Right renal pelvis (tissue), 4 donors: ENCODE measurements around the gene ADCY1. TPM values are rescaled to one million over a fixed set of nuclear protein-coding genes. Genes with fewer than 3 reads are reported as not detected.
"Not testable (repeated sequence)": the region's sequence is repeated elsewhere in the genome, so short reads cannot be mapped to it uniquely, and the experiment has no call there.

Source experiments
- DNase-seq, 4 donors: peaks; one replicate each; pipeline ENCODE4 v3.0.0-alpha.2; 2013; ENCODE audit warnings: low read depth in 4 of 4, low spot score in 3 of 4, missing footprints in 1 of 4
- polyA plus RNA-seq, 4 donors: library from polyadenylated mRNA; unstranded; fragments of 120-200 nt; gene quantifications; one replicate each; pipeline ENCODE4 v1.2.1, GENCODE V29; 2013; ENCODE audit not compliant: insufficient read length in 4 of 4

ADCY1 gene
- polyA plus RNA-seq, 4 donors: 2.7 to 4.0 (median 3.3) TPM

GRCh38 chr7:45725231-45725630 lies 151.1 kb downstream of the ADCY1 start:
- DNase-seq: not testable (repeated sequence)

DNA sequence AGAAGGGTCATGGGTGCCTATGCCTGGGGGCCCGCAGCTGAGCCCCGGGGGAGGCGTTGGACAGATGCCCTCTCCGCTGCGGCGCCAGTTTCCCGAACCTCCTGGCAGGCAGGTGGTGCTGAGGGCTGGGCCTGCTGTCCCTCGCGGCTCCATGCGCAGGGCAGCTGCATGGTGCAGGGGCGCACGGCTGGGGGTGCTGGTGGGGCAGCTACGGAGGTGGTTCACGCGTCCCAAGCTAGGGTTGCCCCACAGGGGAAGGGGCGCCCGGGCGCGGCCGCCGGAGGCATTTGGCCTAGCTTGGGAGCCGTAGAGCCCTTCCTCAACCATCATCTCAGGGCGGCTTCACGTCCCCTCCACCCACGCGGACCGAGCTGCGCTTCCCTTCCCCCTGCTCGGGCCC lies 152.7 kb downstream of the ADCY1 start:
- no peak for DNase-seq

GRCh38 chr7:45731692-45732443 lies 157.7 kb downstream of the ADCY1 start:
- DNase-seq: not testable (repeated sequence)

DNA sequence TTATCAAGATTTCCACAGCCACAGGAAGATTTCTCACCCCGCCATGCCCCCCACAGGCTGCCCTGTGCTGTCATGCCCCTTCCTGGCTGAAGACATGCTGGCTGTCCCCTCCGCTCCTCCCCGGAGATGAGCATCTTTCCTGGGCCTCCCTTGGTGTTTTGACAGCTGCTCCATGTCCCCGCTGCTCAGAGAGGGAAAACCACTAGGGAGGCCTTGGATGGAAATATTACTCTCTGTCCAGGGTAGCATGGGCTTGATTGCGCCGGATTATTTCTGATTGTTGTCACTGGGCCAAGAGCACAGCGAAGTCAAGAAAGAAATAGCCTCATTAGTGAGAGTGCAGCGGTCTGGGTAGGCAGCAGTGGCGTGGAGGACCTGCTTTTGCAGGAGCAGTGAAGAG lies 164.8 kb downstream of the ADCY1 start:
- DNase-seq: peak in 3 of 4 donors; percentile 3 to 8 (median 4)

DNA sequence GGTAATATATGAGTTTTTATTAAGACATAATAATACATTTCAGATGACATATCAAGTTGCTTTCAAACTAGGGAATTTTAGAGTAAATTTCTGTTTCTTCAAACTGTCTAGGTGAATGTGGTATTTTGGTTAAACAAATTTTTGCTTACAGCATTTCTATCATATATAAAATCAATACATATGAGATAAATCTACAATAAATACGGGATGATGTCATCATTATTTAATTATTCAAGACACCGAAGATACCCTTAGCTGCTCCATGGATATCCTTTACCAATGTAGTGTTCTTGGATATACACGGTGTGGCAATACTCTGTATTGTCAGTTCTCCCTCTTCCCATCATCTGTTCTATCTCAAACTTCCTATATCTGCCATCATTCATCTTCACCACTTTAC lies 166.4 kb downstream of the ADCY1 start:
- not testable (repeated sequence) for DNase-seq

GRCh38 chr7:45748976-45749375 lies 174.8 kb downstream of the ADCY1 start:
- DNase-seq: not testable (repeated sequence)

DNA sequence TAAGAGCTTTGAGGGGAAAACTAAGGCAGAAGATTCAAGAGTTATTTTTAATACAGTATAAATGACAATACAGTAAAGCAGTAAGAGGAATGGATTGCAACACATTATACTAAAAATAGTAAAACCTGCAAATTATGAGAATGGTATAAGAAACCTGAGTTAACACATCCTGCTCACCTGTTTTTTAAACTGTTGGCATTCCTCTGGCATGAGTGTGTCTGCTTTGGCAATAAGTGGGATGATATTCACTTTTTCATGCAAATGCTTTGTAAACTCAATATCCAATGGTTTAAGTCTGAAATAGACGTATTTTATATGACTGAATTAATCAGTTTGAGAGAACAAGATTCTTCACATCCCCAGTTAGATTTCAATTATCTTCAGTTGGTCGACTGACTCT lies 177.2 kb downstream of the ADCY1 start:
- DNase-seq: not testable (repeated sequence)

- DNase-seq: not testable (repeated sequence)
Observed at GRCh38 chr7:45756333-45756732, 182.2 kb downstream of the ADCY1 start.

DNA sequence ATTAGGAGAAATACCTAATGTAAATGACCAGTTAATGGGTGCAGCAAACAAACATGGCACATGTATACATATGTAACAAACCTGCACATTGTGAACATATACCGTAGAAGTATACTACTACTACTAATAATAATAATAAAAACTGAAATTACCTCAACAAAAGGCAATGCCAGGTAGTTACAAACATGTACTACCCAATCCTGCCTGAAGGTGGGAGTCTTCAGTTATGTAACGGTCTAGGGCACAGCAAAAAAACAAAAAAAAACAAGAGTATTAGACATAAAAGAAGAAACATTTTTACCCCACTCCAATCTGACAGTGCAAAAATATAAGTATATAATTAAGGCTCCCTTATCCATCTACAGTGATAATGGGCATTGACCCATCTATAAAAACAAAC lies 182.6 kb downstream of the ADCY1 start:
- DNase-seq: not testable (repeated sequence)

DNA sequence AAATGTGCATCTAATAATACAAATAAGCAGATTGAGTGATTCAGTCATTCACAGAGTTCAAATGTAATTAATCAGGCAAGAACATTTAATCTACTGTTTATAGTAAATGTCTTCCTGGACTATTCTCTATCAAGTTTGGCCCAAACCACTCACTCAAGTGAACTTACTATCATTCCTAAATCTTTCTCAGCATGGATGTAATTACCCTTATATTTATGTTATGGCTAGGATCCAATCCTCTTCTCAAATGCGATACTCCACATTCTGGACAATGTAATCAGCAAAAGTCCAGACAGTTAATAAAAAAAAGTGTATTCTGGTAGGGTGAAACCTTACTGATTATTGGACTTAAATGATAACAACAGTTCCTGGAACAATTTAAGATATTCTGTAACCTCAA lies 185.3 kb downstream of the ADCY1 start:
- not testable (repeated sequence) for DNase-seq

DNA sequence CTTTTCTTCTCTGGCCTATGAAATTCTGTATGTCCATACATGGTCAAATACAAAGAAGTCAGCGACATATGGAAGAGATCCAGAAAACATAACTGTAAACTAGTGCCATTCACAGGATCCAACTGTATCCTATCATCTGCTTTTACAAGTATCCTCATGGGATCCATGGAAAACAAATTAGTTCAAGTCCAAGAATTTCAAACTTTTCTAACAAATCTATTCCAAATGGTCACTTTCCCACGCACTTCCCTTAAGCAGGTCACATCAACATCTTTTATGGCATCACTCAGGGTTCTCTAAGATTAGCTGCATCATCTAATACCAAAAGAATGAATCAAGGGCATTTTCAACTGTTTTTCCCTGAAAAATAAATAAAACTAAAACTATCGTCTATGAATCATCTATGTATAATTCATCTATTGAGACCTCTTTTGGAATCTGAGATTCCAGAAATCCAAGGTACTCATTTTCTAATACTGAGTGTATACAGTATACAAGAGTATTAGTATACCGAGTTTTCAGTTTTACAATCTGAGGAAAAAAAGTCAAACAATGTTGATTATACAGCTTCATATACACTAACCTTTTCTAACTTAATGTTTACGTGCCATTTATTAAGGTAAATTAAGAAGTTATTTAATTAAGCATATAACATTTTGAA lies 187.5 kb downstream of the ADCY1 start:
- peak; percentile 12 to 40 (median 21) for DNase-seq

DNA sequence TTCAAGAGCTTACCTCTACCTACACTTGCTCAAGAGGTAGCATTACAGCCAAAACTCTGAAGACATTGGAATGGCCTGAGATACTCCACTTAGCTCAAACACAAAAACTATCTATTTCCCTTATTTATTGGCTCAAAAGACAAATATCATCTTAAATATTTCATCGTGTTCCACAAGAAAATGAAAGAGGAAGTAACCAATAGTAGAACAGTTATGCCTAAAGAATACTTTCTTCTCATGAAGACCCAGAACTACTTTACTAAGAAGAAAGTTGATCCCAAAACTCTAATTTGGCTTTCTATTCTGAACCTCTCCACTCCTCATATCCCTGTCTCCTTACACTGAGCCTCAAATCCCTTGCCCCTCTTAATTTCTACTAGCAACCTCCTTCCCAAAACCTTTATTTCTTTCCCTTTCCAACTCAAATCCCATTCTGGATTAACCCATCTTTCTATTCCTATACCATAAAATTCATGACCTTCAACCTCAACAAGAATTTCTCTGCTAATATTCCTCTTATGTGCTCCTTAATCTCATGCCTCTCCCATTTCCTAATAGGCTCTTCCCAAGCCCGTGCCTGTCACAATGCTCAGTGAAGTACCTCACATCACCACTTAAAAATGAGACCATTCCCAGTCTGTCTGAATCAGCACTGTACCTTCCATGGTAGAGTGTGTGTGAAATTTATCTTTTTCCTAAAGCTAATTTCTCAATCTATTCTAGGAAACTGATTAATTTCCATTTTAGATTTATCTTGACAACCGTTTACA lies 188.2 kb downstream of the ADCY1 start:
- not testable (repeated sequence) for DNase-seq

DNA sequence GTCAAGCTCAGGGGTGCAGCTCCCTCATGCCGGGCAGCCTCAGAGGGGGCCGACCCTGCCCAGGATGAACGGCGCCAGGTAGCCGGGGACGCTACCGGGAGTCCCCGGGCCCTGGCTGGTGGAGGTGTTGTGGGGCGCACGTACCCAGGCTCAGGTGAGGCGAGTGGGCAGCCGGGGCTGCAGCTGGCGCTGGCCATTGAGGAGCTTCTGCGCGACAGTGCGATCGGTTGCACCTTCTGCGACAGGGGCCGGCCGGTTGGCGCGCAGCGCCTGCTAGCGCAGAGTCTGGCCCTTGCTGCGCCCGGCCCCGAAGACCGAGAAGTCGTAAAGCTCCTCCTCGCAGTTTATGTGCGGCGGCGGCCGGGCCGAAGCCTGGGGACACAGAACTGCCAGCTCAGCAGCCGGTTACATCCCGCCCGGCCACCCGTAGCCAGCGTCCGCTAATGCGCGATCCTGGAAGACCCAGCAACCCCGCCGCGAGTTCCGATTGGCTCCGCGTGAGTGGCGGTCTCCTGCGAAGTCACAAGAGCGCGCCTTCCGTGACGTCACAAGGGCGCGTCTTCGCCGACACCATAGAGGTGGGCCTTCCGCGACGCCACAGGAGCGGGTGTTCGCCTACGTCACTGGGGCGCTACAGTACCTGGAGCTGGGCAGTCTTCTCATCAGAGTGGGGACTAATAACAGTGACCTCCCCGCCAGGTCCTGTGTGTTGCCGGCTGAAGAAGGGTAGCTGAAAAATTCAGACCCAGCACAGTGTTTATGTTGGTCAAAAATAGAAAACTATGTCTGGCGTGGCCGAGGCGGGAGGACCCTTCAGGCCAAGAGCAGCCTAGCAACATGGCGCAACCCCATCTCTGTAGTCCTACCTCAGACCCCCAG lies 194.6 kb downstream of the ADCY1 start:
- peak; percentile 96 to 98 (median 97) for DNase-seq

DNA sequence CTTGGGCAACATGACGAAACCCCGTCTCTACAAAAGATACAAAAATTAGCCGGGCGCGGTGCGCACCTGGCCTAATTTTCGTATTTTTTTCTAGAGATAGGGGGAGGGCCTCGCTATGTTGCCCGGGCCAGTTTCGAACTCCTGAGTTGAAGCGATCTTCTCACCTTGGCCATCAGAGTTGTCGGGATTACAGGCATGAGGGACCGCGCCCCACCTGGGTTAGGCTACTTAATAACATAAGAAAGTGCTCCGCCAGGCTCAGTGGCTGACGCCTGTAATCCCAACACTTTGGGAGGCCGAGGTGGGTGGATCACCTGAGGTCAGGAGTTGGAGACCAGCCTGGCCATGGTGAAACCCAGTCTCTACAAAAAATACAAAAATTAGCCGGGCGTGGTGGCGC lies 195.5 kb downstream of the ADCY1 start:
- not testable (repeated sequence) for DNase-seq
